Upper lobe of left lung (tissue), 4 donors: Measurements from ENCODE around the gene EIF4G3.
A peak's percentile ranks its signal among the peaks of the same experiment; 100 is the strongest.

Source experiments
- POLR2A ChIP-seq, 4 donors: fragments of 450-650 bp; IDR thresholded peaks; one replicate each; pipeline ENCODE4 v1.5.1; 2016 to 2017; ENCODE audit warnings: antibody characterized with exemption in 4 of 4, mild to moderate bottlenecking in 2 of 4
- POLR2AphosphoS5 ChIP-seq, 2 donors: sonication (generic); formaldehyde crosslinking; IDR thresholded peaks; one replicate each; pipeline ENCODE4 v1.5.1; 2017; ENCODE audit warnings: antibody characterized with exemption in 2 of 2
- TF ChIP-seq, protein P1 (sequence below), 6 experiments: fragments of 450-650 bp in 4 of 6; fragments of 200-600 bp in 2 of 6; sonication (generic) in 2 of 6; IDR thresholded peaks; one replicate each; pipeline ENCODE4 v1.5.1; 2016 to 2019; ENCODE audit warnings: antibody characterized with exemption in 6 of 6

- TF ChIP-seq, protein P1, sequence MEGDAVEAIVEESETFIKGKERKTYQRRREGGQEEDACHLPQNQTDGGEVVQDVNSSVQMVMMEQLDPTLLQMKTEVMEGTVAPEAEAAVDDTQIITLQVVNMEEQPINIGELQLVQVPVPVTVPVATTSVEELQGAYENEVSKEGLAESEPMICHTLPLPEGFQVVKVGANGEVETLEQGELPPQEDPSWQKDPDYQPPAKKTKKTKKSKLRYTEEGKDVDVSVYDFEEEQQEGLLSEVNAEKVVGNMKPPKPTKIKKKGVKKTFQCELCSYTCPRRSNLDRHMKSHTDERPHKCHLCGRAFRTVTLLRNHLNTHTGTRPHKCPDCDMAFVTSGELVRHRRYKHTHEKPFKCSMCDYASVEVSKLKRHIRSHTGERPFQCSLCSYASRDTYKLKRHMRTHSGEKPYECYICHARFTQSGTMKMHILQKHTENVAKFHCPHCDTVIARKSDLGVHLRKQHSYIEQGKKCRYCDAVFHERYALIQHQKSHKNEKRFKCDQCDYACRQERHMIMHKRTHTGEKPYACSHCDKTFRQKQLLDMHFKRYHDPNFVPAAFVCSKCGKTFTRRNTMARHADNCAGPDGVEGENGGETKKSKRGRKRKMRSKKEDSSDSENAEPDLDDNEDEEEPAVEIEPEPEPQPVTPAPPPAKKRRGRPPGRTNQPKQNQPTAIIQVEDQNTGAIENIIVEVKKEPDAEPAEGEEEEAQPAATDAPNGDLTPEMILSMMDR (IDR thresholded peaks at IDR 0.05), result peak in 4 of 6 experiments; percentile 4 to 17 (median 10)
- TF ChIP-seq POLR2A (IDR thresholded peaks at IDR 0.05), result peak in 3 of 4 donors; percentile 30 to 78 (median 74)
- peak in 1 of 2 donors; percentile 77 for TF ChIP-seq POLR2AphosphoS5 (IDR thresholded peaks at IDR 0.05)
Observed at GRCh38 chr1:20786253-20787028, 390.3 kb downstream of the EIF4G3 start.
